MV-4-11 (cell line): ENCODE data around the gene VPS45.
A peak's percentile ranks its signal among the peaks of the same experiment; 100 is the strongest.
"Not testable (repeated sequence)": the region's sequence is repeated elsewhere in the genome, so short reads cannot be mapped to it uniquely, and the experiment has no call there.

Source experiments
- DNase-seq: peaks from one replicate; lab custom pipeline; 2025; lab: John Stamatoyannopoulos, UW

Gene VPS45

DNA sequence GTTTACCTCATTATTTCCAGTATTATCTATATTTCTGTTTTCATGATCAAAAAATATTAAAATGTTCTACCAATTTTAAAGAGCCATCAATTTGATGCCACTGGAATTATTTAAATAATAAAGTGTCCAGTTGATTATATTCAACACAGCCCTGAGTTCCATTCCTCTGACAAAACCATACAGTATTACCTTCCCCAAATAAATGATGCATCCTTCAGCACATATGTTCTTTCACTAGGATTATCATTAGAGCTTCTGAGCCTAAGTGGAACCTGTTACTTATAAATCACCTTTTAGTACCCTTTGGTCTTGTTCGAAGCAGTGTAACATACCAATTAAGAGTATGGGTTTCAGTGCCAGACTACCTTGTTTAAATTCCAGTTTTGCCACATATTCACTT is 64.8 kb downstream of the VPS45 start:
- DNase-seq, result no peak

- DNase-seq, result no peak
Measured at GRCh38 chr1:150134537-150134936, 67.0 kb downstream of the VPS45 start.

GRCh38 chr1:150135400-150135799 is 67.8 kb downstream of the VPS45 start:
- not testable (repeated sequence) for DNase-seq

GRCh38 chr1:150138044-150138443 is 70.5 kb downstream of the VPS45 start:
- DNase-seq, result no peak

GRCh38 chr1:150141452-150141851 is 73.9 kb downstream of the VPS45 start:
- no peak for DNase-seq

GRCh38 chr1:150142083-150142482 is 74.5 kb downstream of the VPS45 start:
- no peak for DNase-seq

DNA sequence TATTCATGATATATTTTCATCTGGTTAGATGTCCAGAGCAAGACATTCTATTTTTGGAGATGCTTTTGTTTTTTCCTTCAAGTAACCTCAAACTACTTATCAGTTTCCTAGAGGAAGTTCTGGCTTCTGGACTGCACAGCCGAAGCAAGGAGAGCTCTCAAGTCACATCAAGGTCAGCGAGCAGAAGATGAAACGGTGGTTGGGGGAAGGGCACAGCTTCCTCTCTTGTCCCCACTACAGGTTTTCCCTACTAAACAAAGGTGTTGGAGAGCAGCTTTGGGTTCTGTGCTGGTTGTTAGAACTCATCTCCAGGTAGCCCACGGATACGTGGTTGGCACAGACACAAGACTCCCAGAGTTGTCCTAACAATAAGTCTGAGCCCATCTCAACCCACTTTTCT is 77.0 kb downstream of the VPS45 start:
- DNase-seq, result peak; percentile 68

DNA sequence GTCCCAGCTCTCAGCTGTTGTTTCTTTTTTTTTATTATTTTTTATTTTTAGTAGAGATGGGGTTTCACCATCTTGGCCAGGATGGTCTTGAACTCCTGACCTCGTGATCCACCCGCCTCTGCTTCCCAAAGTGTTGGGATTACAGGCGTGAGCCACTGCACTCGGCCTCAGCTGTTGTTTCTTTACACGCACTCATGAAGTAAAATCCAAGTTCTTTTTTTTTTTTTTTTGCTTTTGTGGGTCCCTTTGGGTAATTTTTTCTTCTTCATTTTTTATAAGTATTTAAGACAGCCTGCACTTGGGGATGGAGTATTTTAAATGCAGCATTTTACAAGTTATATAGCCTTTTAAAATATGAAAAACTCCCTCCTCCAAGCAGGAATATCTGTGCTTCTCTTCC is 78.4 kb downstream of the VPS45 start:
- DNase-seq, result not testable (repeated sequence)

DNA sequence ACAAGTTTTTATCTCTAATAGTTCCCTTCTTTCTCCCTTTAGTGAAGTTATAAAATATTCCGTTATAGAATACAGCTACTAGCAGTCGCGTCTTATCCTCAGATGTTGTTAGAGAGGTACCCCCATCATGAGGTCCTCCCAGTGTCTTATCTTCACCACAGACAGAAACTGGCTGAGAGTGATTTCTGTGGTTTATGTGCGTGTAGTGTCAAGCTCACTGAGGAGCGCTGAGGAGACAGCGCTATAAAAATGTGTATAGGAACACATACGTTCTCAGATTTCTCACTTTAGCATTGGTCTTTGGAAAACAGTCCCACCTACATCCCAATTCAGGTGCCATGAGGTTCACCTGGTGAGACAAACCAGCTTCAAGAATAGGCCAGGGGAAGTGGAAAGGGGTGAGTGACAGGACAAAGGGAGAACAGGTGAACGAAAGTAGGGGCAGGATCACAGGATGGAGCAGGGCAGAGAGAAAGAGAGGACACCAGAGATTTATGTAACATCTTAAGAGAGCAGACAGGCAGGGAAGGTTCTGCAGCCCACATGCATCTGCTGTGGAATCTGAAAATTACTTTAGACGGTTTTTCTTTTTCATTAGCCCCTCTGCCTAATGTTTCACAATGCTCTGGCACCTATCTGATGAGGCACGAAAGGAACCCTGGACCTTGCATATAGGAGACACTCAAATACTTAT is 79.4 kb downstream of the VPS45 start:
- DNase-seq, result no peak

GRCh38 chr1:150148837-150149270 is 81.3 kb downstream of the VPS45 start:
- DNase-seq, result no peak

DNA sequence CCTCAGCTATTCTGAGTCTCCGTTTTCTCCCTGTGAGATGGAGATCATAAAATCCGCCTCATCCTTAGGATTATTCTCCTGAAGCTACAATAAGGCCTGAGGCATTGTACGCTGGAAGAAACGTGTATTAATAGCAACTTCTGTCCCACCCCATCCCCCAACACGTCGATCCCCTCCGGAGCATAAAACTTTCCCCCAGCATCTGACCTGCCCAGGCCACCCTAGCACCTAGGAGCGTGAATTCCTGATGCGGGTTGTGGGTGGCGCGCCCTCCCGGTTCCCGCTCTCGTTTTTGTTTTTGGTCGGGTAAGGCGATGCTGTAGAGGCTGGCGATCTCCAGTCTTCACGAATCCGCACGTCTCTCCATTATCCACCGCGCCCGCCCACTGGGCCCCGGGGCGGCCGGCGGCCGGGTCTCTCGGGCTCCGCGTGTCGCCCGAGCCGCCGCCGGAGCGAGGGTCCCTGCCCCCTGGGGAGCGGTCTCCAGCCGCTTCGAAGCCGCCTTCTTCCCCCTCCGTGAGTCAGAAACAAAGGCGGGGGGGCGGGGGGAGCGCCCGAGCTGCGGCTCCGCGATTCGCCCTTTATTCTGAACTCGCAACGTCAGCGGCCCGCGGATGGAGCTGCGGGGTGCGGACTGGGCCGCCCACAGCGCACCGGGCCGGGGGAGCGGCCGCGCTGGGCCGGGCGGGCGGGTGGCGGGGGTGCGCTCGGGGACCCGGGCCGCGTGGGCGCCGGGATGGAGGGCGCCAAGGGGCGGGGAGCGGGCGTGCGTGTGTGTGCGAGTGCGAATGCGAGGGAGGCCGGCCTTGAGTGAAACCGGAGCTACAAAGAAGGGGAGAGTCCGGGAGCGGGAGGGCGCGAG is 81.9 kb downstream of the VPS45 start, which contains the start of gene PLEKHO1:
TSS of gene PLEKHO1 (plus strand) at position 646 of the 862 bp plus-strand sequence. CDS start 342 bp downstream, outside the sequence.
- DNase-seq, result peak; percentile 42

- no peak for DNase-seq
Measured at GRCh38 chr1:150150133-150151021, 82.8 kb downstream of the VPS45 start.

DNA sequence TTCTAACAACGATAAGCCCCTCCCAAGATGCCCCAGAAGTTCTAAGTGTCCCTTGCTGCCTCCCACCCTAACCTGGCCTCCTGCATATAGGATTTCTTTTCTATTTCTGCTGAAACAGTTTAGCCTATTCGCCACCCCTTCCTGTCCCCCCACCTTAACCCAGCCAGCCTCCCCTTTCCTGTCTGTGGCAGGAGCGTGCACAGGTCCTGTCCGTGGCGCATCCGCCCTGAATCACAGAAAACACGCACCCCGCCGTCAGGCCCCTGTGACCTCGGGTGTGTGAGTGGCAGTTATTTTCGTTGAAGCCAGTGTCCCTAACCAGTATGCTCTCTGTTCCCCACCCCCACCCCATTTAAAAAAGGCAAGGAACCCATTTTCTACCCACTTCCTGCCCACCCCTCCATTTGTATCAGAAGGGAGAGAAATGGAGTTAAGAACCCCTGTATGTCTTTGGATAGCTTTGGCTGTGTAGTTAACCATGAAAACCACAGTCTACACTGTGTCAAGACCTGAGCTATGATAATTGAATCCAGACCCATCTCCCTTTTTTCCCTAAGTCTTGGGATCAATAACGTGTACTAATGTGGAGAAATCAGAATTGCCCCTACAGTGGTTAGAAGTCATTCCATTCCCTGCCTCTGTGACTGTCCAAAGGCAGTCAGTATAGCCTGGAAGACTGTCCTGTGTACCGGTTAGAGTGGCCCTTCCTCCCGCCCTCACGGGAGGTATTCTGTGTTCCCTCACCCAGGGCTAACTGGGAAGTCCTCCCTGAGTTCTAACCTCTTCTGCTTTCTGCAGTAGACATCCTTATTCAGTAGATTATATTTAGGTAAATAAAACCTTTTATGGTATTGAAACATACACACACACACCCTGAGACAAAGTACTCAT is 84.0 kb downstream of the VPS45 start:
- peak; percentile 21 for DNase-seq

GRCh38 chr1:150152182-150152536 is 84.6 kb downstream of the VPS45 start:
- DNase-seq, result no peak

DNA sequence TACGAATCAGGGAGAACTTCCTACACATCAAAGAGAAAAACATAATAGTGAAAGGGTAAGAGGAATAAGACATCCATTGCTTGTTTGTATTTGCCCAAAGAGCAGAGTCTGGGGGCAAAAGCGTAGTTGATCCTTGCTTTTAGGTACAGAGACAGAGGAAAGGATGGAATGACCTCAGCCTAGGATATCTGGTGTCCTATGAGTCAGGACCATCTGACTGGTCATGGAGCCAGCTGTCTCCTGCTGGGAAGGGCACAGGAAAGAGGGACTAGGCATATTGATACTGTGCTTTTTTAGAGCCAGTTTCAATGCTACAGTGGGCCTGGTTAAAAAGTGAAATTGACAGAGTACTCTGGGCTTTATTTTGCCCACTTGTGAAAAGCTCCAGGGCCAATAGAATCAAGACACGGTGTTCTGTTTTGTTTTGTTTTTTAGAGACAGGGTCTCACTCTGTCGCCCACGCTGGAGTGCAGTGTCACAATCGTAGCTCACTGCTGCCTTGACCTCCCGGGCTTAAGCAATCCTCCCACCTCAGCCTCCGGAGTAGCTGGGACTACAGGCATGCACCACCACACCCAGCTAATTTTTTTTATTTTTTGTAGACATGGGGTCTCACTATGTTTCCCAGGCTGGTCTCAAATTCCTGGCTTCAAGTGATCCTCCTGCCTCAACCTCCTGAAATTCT is 85.3 kb downstream of the VPS45 start:
- DNase-seq, result no peak

- no peak for DNase-seq
Measured at GRCh38 chr1:150154143-150154542, 86.6 kb downstream of the VPS45 start.

DNA sequence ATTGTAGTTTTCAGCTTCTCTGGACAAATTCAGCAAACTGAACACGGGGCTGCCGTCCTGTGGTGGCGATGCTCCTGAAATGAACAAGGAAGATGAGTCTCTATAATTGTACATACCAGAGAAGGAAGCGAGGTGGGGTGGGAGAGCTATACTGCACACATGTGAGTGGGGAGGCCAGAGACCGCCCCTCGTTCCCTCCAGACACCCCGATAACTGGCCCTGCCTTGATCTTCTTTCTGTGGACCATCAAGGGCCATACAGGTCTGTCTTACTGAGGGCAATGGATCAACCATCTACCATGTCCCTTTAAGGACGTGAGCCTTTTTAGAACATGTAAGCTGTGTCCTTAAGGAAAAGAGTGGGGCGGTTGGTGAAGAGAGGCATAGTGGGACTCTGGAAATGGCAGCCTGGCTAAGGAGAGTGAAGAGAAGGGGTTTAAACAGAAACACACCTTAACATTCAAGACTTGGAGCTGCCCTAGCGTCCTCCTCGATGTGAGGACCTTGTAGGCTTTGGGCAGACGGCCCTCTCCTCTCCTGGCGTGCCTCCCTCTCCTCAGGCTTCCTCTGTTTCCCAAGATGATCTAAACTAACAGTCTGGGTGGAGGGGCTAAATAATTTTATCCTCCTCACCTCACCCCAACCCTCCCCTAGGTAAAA is 88.0 kb downstream of the VPS45 start:
- DNase-seq, result no peak

- no peak for DNase-seq
Measured at GRCh38 chr1:150156868-150157603, 89.5 kb downstream of the VPS45 start.

- DNase-seq, result peak; percentile 92
Measured at GRCh38 chr1:150159550-150159949, 92.0 kb downstream of the VPS45 start.
